G401.6 (cell line): ENCODE data around the gene BBX.

ENCODE experiments used
- FAIRE-seq: peaks from 2 replicates; lab custom pipeline; 2012; peaks lifted over from hg19 to GRCh38; lab: Jason Lieb, UNC

The BBX gene

GRCh38 chr3:107753494-107753893, 230.7 kb downstream of the BBX start:
- FAIRE-seq, result no peak

GRCh38 chr3:107753976-107754375, 231.2 kb downstream of the BBX start:
- no peak for FAIRE-seq

GRCh38 chr3:107756649-107757048, 233.9 kb downstream of the BBX start:
- no peak for FAIRE-seq

- FAIRE-seq, result no peak
Observed at GRCh38 chr3:107757140-107757539, 234.4 kb downstream of the BBX start.

GRCh38 chr3:107760144-107760543, 237.4 kb downstream of the BBX start:
- no peak for FAIRE-seq

- no peak for FAIRE-seq
Observed at GRCh38 chr3:107761391-107761790, 238.6 kb downstream of the BBX start.

- no peak for FAIRE-seq
Observed at GRCh38 chr3:107765524-107765923, 242.8 kb downstream of the BBX start.

- FAIRE-seq, result no peak
Observed at GRCh38 chr3:107767897-107768605, 245.3 kb downstream of the BBX start.

GRCh38 chr3:107769882-107770281, 247.1 kb downstream of the BBX start:
- FAIRE-seq, result no peak

GRCh38 chr3:107772016-107772415, 249.3 kb downstream of the BBX start:
- no peak for FAIRE-seq

GRCh38 chr3:107775974-107776373, 253.2 kb downstream of the BBX start:
- FAIRE-seq, result no peak

GRCh38 chr3:107781253-107781652, 258.5 kb downstream of the BBX start:
- FAIRE-seq, result no peak

- no peak for FAIRE-seq
Observed at GRCh38 chr3:107782054-107782453, 259.3 kb downstream of the BBX start.

GRCh38 chr3:107790612-107791011, 267.9 kb downstream of the BBX start:
- FAIRE-seq, result no peak

- FAIRE-seq, result no peak
Observed at GRCh38 chr3:107791027-107791426, 268.3 kb downstream of the BBX start.

- no peak for FAIRE-seq
Observed at GRCh38 chr3:107791450-107791849, 268.7 kb downstream of the BBX start.

GRCh38 chr3:107794664-107795443, 272.1 kb downstream of the BBX start:
- FAIRE-seq, result no peak

- FAIRE-seq, result no peak
Observed at GRCh38 chr3:107795514-107796094, 272.8 kb downstream of the BBX start.

- no peak for FAIRE-seq
Observed at GRCh38 chr3:107796791-107797190, 274.0 kb downstream of the BBX start.

GRCh38 chr3:107797586-107797985, 274.8 kb downstream of the BBX start:
- no peak for FAIRE-seq

- FAIRE-seq, result no peak
Observed at GRCh38 chr3:107798381-107798780, 275.6 kb downstream of the BBX start.

GRCh38 chr3:107800710-107801109, 277.9 kb downstream of the BBX start:
- FAIRE-seq, result no peak

GRCh38 chr3:107803170-107803569, 280.4 kb downstream of the BBX start:
- FAIRE-seq, result no peak
